Measurements from ENCODE around the gene SNX24.

SNX24 gene

GRCh38 chr5:122985006-122985700 is 139.7 kb downstream of the SNX24 start:
- DNase-seq (ENCODE audit: low read depth): no peak
- no peak overlapping the region for H3K4me3 ChIP-seq (ENCODE audit: low read depth, low read length)

GRCh38 chr5:122985954-122986721 is 140.7 kb downstream of the SNX24 start:
- no peak overlapping the region for H3K4me3 ChIP-seq (ENCODE audit: low read depth, low read length)
- DNase-seq (ENCODE audit: low read depth): no peak

DNA sequence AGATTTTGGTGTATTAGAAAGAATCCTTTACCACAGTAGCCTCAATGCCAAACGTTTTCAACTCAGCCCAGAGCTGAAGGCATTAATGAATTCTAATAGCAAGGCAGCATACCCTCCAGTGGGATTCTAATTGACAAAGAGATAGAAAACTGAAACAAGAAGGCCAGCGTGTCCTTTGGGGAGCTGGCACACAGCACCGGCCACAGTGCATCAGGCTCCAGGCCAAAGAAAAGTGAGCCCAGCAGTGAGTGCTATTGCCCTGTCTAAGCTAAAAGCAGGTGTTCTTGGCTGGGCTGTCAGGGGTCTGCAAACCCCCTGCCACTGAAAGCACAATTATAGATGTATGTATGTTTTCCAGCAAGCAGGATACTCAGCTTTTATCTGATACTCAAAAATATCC is 150.7 kb downstream of the SNX24 start:
- H3K4me3 ChIP-seq (ENCODE audit: low read depth, low read length): no peak overlapping the region
- no peak for DNase-seq (ENCODE audit: low read depth)

DNA sequence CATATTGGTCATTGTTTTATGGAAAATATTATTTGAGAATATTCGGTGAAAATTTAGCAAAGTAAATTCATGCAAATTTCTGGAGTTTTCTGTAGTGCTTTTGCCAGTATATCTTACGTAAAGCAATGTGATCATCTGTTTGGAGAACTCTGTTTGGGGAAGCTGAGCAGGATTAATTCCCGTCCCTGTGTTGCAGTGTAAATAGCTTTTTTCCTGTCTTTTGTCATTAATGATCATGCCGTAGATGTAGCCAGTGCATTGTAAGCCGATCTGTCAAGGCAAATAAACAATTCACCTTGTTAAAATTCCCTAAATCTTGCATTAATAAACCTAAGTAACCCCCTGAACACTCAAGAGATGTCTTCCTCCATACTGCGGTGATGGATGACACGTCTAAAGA is 151.9 kb downstream of the SNX24 start:
- DNase-seq (ENCODE audit: low read depth): no peak
- no peak overlapping the region for H3K4me3 ChIP-seq (ENCODE audit: low read depth, low read length)

DNA sequence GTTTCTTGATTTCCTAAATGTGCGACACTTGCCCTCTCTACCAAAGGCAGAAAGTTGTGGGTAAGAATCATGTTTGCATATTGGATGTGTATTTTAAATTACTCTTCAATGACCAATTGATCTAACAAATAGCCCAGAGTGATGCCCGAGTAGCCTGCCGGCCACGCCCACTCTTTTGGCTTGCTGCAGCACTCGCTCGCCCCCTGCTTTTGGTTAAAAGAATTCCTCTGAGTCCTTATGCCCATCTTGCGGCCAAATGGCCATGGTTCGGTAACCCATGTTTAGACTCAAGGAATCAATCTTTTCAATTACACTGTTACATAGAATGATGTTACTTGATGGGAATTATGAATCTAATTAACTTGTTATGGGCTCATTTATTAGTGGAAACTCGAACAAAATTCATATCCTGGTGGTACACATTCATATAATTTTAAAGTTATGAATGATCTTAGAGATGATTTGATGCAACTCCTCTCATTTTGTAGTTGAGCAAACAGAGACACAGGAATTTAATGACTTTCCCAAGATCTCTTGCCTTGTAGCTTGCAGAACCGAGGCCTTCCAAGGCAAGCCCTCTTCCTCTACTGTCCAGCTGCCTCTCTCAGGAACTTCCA is 154.6 kb downstream of the SNX24 start:
- peak; percentile 11 for DNase-seq (ENCODE audit: low read depth)
- H3K4me3 ChIP-seq (ENCODE audit: low read depth, low read length): no peak overlapping the region

GRCh38 chr5:123000731-123001130 is 155.3 kb downstream of the SNX24 start:
- no peak overlapping the region for H3K4me3 ChIP-seq (ENCODE audit: low read depth, low read length)
- DNase-seq (ENCODE audit: low read depth): peak; percentile 4

- DNase-seq (ENCODE audit: low read depth): no peak
- H3K4me3 ChIP-seq (ENCODE audit: low read depth, low read length): no peak overlapping the region
Measured at GRCh38 chr5:123001808-123002207, 156.4 kb downstream of the SNX24 start.

GRCh38 chr5:123007182-123007581 is 161.8 kb downstream of the SNX24 start:
- no peak overlapping the region for H3K4me3 ChIP-seq (ENCODE audit: low read depth, low read length)
- DNase-seq (ENCODE audit: low read depth): no peak

DNA sequence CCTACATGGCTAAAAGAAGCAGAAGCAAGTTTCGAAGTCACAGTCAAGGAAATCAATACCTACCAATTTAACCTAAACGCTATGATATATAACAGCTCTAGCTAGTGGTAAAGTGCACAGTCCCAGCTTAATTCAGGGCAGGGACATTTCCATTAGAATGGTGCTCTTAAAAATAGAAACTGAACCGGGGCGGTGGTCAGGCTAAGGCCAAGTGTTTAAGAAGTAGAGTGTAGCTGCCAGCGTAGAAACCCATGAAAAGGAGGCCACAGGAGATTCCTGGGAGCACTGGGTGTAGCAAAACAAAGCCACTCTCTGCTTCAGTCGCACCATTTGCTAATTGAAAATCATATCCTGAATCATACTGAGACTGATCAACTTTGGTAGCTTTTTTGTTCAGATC is 162.3 kb downstream of the SNX24 start:
- no peak overlapping the region for H3K4me3 ChIP-seq (ENCODE audit: low read depth, low read length)
- no peak for DNase-seq (ENCODE audit: low read depth)

- no peak for DNase-seq (ENCODE audit: low read depth)
Measured at GRCh38 chr5:123012321-123012720, 166.9 kb downstream of the SNX24 start.

GRCh38 chr5:123014689-123015088 is 169.3 kb downstream of the SNX24 start:
- no peak for DNase-seq (ENCODE audit: low read depth)
- H3K4me3 ChIP-seq (ENCODE audit: low read depth, low read length): no peak overlapping the region

More at GRCh38 chr5:123012321-123012720, 166.9 kb downstream of the SNX24 start:
- H3K4me3 ChIP-seq (ENCODE audit: low read depth, low read length): no peak overlapping the region

GRCh38 chr5:123028222-123028621 is 182.8 kb downstream of the SNX24 start:
- DNase-seq (ENCODE audit: low read depth): no peak
- no peak overlapping the region for H3K4me3 ChIP-seq (ENCODE audit: low read depth, low read length)

GRCh38 chr5:123033157-123033671 is 187.8 kb downstream of the SNX24 start:
- no peak overlapping the region for H3K4me3 ChIP-seq (ENCODE audit: low read depth, low read length)
- no peak for DNase-seq (ENCODE audit: low read depth)

DNA sequence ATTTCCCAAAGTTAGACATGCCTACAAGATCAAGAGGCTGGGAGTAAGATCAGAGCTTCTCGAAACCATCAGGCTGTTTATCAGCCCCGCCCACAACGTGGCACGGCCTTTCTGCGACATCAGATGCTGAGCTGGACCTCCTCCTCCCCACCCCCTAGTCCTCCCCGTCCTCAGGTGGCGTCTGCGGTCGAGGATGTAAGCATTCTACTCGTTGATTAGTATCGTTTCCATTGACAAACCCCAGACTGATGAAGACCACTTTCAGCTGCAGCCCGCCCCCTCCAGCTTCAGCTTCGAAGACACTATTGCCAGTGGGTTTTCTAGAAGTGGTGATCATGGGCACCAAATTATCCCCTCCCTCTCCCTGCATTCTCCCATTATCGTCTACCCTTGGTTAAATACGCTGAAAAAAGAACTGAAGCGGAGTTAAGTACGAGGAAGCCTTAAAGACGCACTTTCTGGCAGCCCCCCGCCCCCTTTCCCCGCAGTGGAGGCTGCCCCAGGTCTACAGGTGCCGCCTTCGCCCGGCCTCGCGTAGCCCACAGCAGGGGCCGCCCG is 190.0 kb downstream of the SNX24 start:
- no peak for DNase-seq (ENCODE audit: low read depth)
- H3K4me3 ChIP-seq (ENCODE audit: low read depth, low read length): peak overlapping the region; percentile 84

GRCh38 chr5:123035918-123036390 is 190.5 kb downstream of the SNX24 start:
- peak overlapping the region; percentile 84 for H3K4me3 ChIP-seq (ENCODE audit: low read depth, low read length)
- no peak for DNase-seq (ENCODE audit: low read depth)

- peak within 1 kb of the TSS; percentile 84 for H3K4me3 ChIP-seq (ENCODE audit: low read depth, low read length)
- no peak for DNase-seq (ENCODE audit: low read depth)
Measured at GRCh38 chr5:123036391-123037103, 191.1 kb downstream of the SNX24 start, which contains the start of gene PPIC. TSS of gene PPIC (minus strand) at chr5:123036725. CDS start at chr5:123036625, 100 bp downstream.

GRCh38 chr5:123037104-123037418 is 191.6 kb downstream of the SNX24 start:
- DNase-seq (ENCODE audit: low read depth): no peak
- H3K4me3 ChIP-seq (ENCODE audit: low read depth, low read length): peak overlapping the region; percentile 84

- DNase-seq (ENCODE audit: low read depth): no peak
Measured at GRCh38 chr5:123039673-123040072, 194.3 kb downstream of the SNX24 start.

DNA sequence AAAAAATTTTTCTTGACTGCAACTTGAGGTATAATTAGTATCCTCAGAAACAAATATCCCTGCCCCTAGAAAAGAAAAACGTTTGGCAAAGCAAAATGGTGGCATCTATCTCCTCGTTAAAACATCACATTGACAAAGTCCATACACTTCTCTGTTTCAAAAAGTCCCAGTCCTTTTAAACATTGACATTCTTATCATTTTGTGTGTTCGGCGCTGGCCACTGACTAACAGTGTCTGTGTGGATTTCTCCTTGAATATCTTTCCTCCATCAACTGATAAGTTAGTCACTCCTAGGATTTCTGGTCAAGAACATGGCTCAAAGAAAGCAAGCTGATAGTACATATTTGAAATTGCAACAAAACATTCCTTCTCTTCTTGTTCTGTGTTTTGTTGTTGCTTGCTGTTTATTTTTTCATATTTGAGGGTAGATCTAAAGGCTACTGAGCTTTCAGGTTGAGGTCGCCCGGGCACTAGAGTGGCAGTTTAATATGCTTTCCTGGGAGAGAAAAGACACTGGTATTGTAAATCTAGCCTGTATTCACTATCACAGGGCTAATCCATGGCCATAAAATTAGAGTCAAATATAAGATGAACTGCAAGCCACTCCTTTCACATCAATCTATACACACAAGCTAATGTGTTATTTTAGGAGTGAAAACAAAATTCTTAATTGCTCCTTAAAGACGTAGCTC is 199.7 kb downstream of the SNX24 start:
- DNase-seq (ENCODE audit: low read depth): no peak
- no peak overlapping the region for H3K4me3 ChIP-seq (ENCODE audit: low read depth, low read length)

More at GRCh38 chr5:123039673-123040072, 194.3 kb downstream of the SNX24 start:
- no peak overlapping the region for H3K4me3 ChIP-seq (ENCODE audit: low read depth, low read length)

All from skeletal muscle cell (primary cell).